Measurements from ENCODE around the gene LSM6. TPM values are rescaled to one million over a fixed set of nuclear protein-coding genes. Genes with fewer than 3 reads are reported as not detected.

LSM6 gene
- total RNA-seq, 1 donor from 2014 or later = 10.7 TPM

GRCh38 chr4:146183209-146183608 is 7.7 kb downstream of the LSM6 start:
- no peak for DNase-seq (ENCODE audit: low spot score in 2 of 2)
- Histone ChIP-seq H3K4me3 (no peak overlapping the region), H3K27ac (no peak overlapping the region), H3K9me3 (no peaks in the 10 kb centered on the region), H3K4me1 (peaks cover 0 to 10% of the 10 kb centered on the region in 2 donors), H3K36me3 (peaks cover 7 to 36% of the 10 kb centered on the region in 2 donors), H3K27me3 (no peaks in the 10 kb centered on the region)
- intact Hi-C loops (cut with DNase I) = no loop called here
- TF ChIP-seq CTCF (IDR thresholded peaks at IDR 0.05) = no peak

GRCh38 chr4:146186041-146186440 is 10.5 kb downstream of the LSM6 start:
- no peak for TF ChIP-seq CTCF (IDR thresholded peaks at IDR 0.05)
- H3K9me3 ChIP-seq = no peaks in the 10 kb centered on the region

GRCh38 chr4:146186596-146186995 is 11.1 kb downstream of the LSM6 start:
- H3K4me3 ChIP-seq = no peak overlapping the region
- H3K27me3 ChIP-seq = no peaks in the 10 kb centered on the region
- no peak for DNase-seq (ENCODE audit: low spot score in 2 of 2)
- TF ChIP-seq CTCF (IDR thresholded peaks at IDR 0.05) = no peak
- intact Hi-C loops (cut with DNase I) = no loop called here
- H3K27ac ChIP-seq = no peak overlapping the region
- H3K9me3 ChIP-seq = no peaks in the 10 kb centered on the region
- peaks cover 20 to 64% of the 10 kb centered on the region in 2 donors for H3K36me3 ChIP-seq
- H3K4me1 ChIP-seq = no peaks in the 10 kb centered on the region

More at GRCh38 chr4:146186041-146186440, 10.5 kb downstream of the LSM6 start:
- H3K36me3 ChIP-seq = peaks cover 20 to 59% of the 10 kb centered on the region in 2 donors
- no peaks in the 10 kb centered on the region for H3K4me1 ChIP-seq
- no peak overlapping the region for H3K27ac ChIP-seq
- DNase-seq (ENCODE audit: low spot score in 2 of 2) = no peak
- H3K27me3 ChIP-seq = no peaks in the 10 kb centered on the region
- intact Hi-C loops (cut with DNase I) = no loop called here
- no peak overlapping the region for H3K4me3 ChIP-seq

GRCh38 chr4:146190456-146190855 is 14.9 kb downstream of the LSM6 start:
- Histone ChIP-seq H3K9me3 (no peaks in the 10 kb centered on the region), H3K4me3 (no peak overlapping the region), H3K27ac (no peak overlapping the region), H3K36me3 (peaks cover 19 to 63% of the 10 kb centered on the region in 2 donors), H3K27me3 (no peaks in the 10 kb centered on the region), H3K4me1 (no peaks in the 10 kb centered on the region)
- intact Hi-C loops (cut with DNase I) = no loop called here
- TF ChIP-seq CTCF (IDR thresholded peaks at IDR 0.05) = no peak
- no peak for DNase-seq (ENCODE audit: low spot score in 2 of 2)

GRCh38 chr4:146191766-146192458 is 16.4 kb downstream of the LSM6 start:
- intact Hi-C loops (cut with DNase I) = no loop called here
- H3K4me3 ChIP-seq = no peak overlapping the region
- H3K4me1 ChIP-seq = no peaks in the 10 kb centered on the region
- H3K9me3 ChIP-seq = no peaks in the 10 kb centered on the region
- no peak overlapping the region for H3K27ac ChIP-seq
- no peak for DNase-seq (ENCODE audit: low spot score in 2 of 2)
- peaks cover 19 to 51% of the 10 kb centered on the region in 2 donors for H3K36me3 ChIP-seq
- no peaks in the 10 kb centered on the region for H3K27me3 ChIP-seq
- no peak for TF ChIP-seq CTCF (IDR thresholded peaks at IDR 0.05)
